Ishikawa (cell line): Measurements from ENCODE around the gene TBC1D16.

Experiments used
- CEBPB ChIP-seq: IDR thresholded peaks from 2 replicates; pipeline ENCODE4 v1.6.1; 2012
- CREB1 ChIP-seq: IDR thresholded peaks from 2 replicates; pipeline ENCODE4 v1.6.1; 2012; ENCODE audit warnings: low read depth
- EGR1 ChIP-seq: IDR thresholded peaks from 2 replicates; pipeline ENCODE4 v1.6.1; 2012
- EP300 ChIP-seq: IDR thresholded peaks from 2 replicates; pipeline ENCODE4 v1.6.1; 2012; ENCODE audit warnings: borderline replicate concordance
- FOXM1 ChIP-seq: IDR thresholded peaks from 2 replicates; pipeline ENCODE4 v1.6.1; 2012; ENCODE audit warnings: low read depth, borderline replicate concordance
- NFIC ChIP-seq: IDR thresholded peaks from 2 replicates; pipeline ENCODE4 v1.6.1; 2012
- RAD21 ChIP-seq: IDR thresholded peaks from 2 replicates; pipeline ENCODE4 v1.6.1; 2012; ENCODE audit warnings: low read depth
- TAF1 ChIP-seq: IDR thresholded peaks from 2 replicates; pipeline ENCODE4 v1.6.1; 2012; ENCODE audit warnings: low read depth, mild to moderate bottlenecking
- TCF12 ChIP-seq: IDR thresholded peaks from 2 replicates; pipeline ENCODE4 v1.6.1; 2012; ENCODE audit warnings: low read depth
- TEAD4 ChIP-seq: IDR thresholded peaks from 2 replicates; pipeline ENCODE4 v1.6.1; 2012
- YY1 ChIP-seq: IDR thresholded peaks from 2 replicates; pipeline ENCODE4 v1.6.1; 2012; ENCODE audit warnings: low read depth
- ZBTB7A ChIP-seq: IDR thresholded peaks from 2 replicates; pipeline ENCODE4 v1.6.1; 2012; ENCODE audit warnings: low read depth
- TF ChIP-seq, protein P1 (sequence below): IDR thresholded peaks from 2 replicates; pipeline ENCODE4 v1.6.1; 2012
- TF ChIP-seq, protein P2 (sequence below): IDR thresholded peaks from 2 replicates; pipeline ENCODE4 v1.6.1; 2012
- TF ChIP-seq, protein P3 (sequence below): IDR thresholded peaks from 2 replicates; pipeline ENCODE4 v1.6.1; 2012; ENCODE audit warnings: low read depth, mild to moderate bottlenecking

TBC1D16 gene

DNA sequence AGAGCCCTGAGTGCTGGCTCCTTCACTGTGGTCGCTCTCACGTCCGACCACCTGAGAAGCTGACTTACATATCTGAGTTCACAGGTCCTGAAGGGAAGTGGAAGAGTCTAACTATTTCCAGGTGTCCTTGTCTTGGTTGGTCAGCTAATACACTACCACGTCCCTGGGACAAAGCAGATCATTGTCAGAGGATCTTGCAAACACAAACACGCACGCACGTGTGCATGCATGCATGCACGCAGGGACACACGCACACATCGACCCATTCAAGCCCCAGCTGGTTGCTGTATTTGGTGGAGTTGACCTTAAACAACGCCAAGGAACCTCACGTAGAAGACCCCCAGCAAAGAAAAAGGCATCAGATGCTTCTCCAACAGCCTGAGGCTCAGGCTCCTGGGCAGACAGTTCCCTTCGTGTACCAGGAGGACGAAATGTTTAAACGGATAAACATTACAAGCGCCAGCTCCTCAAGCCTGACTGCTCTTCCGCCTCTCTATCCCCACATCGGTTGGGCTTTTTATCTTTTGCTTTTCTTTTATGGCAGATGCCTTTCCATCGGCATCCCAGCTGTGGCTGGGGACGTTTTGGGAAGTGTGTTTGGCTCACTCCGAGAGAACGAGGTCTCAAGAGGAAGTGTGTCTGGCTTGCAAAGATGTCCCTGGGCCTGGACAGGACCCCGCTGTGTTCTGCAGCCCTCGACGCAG, 95.8 kb downstream of the TBC1D16 start:
- TF ChIP-seq TAF1 (no peak), TEAD4 (no peak), RAD21 (no peak), YY1 (no peak)
- TF ChIP-seq, protein P1, sequence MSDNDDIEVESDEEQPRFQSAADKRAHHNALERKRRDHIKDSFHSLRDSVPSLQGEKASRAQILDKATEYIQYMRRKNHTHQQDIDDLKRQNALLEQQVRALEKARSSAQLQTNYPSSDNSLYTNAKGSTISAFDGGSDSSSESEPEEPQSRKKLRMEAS: no peak
- TF ChIP-seq, protein P2, sequence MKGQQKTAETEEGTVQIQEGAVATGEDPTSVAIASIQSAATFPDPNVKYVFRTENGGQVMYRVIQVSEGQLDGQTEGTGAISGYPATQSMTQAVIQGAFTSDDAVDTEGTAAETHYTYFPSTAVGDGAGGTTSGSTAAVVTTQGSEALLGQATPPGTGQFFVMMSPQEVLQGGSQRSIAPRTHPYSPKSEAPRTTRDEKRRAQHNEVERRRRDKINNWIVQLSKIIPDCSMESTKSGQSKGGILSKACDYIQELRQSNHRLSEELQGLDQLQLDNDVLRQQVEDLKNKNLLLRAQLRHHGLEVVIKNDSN: no peak

DNA sequence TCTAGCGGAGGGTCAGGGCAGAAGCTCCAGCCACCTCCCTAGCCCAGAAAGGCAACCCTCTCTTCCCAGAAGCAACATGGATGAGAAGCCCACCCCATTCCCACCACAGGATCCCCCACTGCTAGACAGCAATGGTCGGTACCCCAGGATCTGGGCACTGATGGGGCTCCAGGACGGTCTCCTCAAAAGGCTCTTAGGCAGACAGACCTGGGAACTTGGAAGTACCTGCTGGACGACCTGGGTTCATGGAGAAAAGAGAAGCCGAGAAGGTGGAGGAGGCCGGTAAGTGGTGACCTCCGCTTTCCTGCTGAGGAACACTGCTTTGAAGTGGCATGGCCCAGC, 96.6 kb downstream of the TBC1D16 start:
- TF ChIP-seq TAF1: no peak
- no peak for TF ChIP-seq CREB1

DNA sequence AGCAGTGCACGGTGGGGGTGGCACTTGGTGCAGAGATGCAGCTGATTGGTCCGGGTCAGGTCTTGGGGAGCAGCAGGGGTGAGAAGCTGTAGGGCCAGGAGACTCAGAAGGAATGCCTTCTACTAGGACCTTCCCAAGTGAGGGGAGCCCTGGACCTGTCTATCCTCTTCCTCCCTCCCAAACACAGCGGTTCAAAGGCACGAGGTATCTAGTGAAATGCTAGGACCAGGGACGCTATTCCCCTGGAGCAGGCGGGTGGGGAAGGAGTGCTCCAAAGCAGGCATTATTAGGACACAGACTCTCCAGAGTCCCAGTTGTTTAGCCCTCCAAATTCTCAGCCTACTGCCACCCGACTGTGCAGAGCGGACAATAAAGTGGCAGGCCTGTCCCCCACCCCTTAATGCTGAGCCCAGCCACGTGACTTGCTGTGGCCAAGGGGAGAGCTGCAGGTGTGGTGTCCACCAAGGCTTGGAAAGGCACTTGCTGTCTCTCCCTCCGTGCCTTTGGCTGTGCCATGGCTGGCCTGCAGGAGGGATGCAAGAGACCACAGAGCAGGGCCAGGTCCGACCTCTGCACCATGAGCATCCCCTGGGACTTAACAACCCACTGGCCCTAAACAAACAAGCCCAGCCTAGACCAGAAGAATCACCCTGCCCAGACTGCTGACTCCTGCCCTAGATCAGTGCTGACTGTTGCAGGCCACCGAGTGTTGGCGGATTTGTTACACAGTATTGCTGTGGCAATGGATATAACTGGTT, 97.2 kb downstream of the TBC1D16 start:
- TF ChIP-seq, protein P2: no peak
- TF ChIP-seq CEBPB (no peak), TCF12 (no peak), EGR1 (no peak), ZBTB7A (no peak)
- TF ChIP-seq, protein P1: no peak

DNA sequence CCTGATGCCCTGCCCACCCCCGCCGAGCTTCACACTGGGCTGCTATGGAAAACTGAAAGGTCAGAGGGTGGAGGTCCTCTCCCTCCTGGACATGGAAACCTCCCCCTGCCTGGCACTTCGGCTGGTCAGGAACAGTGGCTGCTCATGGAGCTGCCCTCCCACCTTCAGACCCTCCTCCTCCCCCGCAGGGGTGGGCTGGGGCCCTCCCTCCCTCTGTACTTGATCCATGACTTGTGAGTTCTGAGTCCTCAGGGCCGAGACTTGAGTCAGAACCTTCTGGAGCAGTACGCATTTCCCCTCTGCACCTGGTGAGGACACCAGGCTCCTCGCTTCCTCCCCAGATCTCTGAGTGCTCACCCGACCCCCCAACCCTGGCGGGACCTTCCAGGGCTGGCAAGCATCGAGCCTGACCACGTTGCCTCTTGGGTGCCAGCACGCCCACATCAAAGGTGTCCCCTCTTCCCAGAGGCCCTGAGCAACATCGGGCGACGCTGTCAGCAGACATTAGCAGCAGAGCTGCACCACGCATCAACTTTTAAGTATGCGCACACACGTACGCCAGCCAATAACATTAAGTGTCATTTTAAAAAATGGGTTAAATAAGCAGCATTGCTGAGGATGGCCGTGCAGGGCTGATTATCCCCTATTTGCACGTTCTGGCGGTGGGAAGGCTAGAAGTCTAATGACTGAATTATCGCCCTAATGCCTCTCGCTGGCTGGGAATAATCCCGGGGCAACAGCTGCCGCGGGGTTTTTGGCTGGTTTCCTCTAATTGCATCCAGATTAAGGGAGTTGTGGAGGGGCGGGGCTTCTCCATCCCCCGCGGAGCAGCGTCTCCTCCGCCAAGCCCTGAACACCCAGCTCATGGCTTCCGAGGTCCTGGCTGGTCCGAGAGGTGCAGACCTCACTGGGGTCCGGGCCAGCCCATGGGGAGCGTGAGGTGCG, 98.0 kb downstream of the TBC1D16 start:
- TF ChIP-seq, protein P2: no peak
- TF ChIP-seq, protein P1: no peak

DNA sequence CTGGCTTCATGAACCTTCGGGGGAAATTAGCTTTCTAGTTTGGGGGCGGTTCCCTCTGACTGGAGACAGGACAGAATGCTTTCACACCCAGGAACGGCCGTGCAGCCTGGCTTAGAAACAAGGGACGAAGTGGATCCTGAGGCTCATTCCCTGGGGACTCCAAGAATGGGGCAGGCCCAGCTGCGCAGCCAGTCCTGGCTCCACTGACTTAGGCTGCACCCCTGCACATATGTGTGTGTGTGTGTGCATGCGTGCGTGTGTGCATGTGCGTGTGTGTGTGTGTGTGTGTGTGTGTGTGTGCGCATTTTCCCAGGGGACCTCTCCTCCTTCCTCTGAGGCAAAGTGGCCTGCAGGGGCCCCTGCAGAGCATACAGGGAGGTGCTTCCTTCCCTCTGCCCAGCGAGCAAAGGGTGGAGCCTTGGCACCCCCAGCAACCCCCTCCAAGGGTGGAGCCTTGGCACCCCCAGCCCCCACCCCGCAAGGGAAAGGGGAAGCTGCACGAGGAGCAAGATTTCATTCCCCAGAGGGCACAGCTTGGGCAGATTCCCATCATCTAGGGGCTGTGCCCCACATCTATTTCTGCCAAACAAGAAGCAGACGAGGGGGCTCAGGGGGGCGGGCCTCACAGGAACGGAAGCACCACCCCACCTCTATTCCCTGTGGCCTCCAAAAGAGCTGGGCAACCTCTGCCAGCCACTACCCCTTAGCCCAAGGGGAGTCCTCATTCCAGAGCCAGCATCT, 98.9 kb downstream of the TBC1D16 start:
- no peak for TF ChIP-seq TEAD4
- TF ChIP-seq, protein P3, sequence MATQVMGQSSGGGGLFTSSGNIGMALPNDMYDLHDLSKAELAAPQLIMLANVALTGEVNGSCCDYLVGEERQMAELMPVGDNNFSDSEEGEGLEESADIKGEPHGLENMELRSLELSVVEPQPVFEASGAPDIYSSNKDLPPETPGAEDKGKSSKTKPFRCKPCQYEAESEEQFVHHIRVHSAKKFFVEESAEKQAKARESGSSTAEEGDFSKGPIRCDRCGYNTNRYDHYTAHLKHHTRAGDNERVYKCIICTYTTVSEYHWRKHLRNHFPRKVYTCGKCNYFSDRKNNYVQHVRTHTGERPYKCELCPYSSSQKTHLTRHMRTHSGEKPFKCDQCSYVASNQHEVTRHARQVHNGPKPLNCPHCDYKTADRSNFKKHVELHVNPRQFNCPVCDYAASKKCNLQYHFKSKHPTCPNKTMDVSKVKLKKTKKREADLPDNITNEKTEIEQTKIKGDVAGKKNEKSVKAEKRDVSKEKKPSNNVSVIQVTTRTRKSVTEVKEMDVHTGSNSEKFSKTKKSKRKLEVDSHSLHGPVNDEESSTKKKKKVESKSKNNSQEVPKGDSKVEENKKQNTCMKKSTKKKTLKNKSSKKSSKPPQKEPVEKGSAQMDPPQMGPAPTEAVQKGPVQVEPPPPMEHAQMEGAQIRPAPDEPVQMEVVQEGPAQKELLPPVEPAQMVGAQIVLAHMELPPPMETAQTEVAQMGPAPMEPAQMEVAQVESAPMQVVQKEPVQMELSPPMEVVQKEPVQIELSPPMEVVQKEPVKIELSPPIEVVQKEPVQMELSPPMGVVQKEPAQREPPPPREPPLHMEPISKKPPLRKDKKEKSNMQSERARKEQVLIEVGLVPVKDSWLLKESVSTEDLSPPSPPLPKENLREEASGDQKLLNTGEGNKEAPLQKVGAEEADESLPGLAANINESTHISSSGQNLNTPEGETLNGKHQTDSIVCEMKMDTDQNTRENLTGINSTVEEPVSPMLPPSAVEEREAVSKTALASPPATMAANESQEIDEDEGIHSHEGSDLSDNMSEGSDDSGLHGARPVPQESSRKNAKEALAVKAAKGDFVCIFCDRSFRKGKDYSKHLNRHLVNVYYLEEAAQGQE: no peak

DNA sequence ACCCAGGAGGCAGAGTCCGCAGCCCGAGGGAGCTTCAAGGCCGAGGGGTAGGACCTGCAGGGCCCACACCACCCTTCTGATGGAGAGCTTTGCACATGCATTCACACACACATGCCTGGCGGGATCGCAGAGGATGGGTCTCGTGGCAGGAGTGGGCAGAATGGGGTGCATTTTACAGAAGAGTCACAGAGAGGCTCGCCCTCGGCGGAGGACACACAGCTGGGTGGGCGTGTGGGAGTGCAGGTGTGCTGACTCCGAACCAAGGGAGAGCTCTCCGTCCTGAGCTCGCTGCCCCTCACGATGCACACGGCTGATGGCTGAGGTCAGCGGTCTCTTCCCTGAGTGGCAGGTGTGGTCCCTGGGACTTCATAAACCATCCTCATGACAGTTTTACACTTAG, 99.6 kb downstream of the TBC1D16 start:
- no peak for TF ChIP-seq EP300
- no peak for TF ChIP-seq ZBTB7A
- no peak for TF ChIP-seq CREB1
- no peak for TF ChIP-seq EGR1
- TF ChIP-seq, protein P2: no peak
- TF ChIP-seq TEAD4: no peak
- TF ChIP-seq NFIC: no peak
- TF ChIP-seq, protein P3: no peak
- TF ChIP-seq YY1: no peak
- TF ChIP-seq, protein P1: no peak
- TF ChIP-seq RAD21: no peak
- TF ChIP-seq TCF12: no peak
- TF ChIP-seq TAF1: no peak
- TF ChIP-seq CEBPB: no peak
- no peak for TF ChIP-seq FOXM1
